ENCODE results near the gene SLC1A1.

GRCh38 chr9:4630836-4631235, 140.6 kb downstream of the SLC1A1 start:
- TF ChIP-seq, protein P1, sequence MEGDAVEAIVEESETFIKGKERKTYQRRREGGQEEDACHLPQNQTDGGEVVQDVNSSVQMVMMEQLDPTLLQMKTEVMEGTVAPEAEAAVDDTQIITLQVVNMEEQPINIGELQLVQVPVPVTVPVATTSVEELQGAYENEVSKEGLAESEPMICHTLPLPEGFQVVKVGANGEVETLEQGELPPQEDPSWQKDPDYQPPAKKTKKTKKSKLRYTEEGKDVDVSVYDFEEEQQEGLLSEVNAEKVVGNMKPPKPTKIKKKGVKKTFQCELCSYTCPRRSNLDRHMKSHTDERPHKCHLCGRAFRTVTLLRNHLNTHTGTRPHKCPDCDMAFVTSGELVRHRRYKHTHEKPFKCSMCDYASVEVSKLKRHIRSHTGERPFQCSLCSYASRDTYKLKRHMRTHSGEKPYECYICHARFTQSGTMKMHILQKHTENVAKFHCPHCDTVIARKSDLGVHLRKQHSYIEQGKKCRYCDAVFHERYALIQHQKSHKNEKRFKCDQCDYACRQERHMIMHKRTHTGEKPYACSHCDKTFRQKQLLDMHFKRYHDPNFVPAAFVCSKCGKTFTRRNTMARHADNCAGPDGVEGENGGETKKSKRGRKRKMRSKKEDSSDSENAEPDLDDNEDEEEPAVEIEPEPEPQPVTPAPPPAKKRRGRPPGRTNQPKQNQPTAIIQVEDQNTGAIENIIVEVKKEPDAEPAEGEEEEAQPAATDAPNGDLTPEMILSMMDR (IDR thresholded peaks at IDR 0.05) = no peak
- TF ChIP-seq POLR2A (IDR thresholded peaks at IDR 0.05) = no peak
